ACC112 (cell line): Measurements from ENCODE around the gene PREX1.

ENCODE experiments used
- H2AFZ ChIP-seq: fragments of 200-600 bp; sonication (generic); one replicate; pipeline ENCODE4 v1.6.0; 2017; ENCODE audit warnings: antibody characterized with exemption, low read length; ENCODE audit not compliant: unreplicated experiment
- H3K27ac ChIP-seq: fragments of 200-600 bp; sonication (generic); 2 replicates; pipeline ENCODE4 v1.5.1; 2014; ENCODE audit warnings: low read depth, mild to moderate bottlenecking, antibody characterized with exemption, low read length, moderate library complexity
- H3K27me3 ChIP-seq: fragments of 200-600 bp; sonication (generic); 2 replicates; pipeline ENCODE4 v1.6.1; 2014; ENCODE audit warnings: mild to moderate bottlenecking, antibody characterized with exemption, low read length, moderate library complexity, mixed read lengths; ENCODE audit not compliant: insufficient read depth
- H3K36me3 ChIP-seq: fragments of 200-600 bp; sonication (generic); 2 replicates; pipeline ENCODE4 v1.6.1; 2016; ENCODE audit warnings: mild to moderate bottlenecking, antibody characterized with exemption, low read length, moderate library complexity, mixed read lengths; ENCODE audit not compliant: insufficient read depth
- H3K4me1 ChIP-seq: fragments of 200-600 bp; sonication (generic); one replicate; pipeline ENCODE4 v1.6.1; 2016; ENCODE audit warnings: low read length, mixed read lengths; ENCODE audit not compliant: insufficient read depth, unreplicated experiment, control insufficient read depth
- H3K4me3 ChIP-seq: fragments of 200-600 bp; sonication (generic); 2 replicates; pipeline ENCODE4 v1.5.1; 2014; ENCODE audit warnings: mild to moderate bottlenecking, low read depth, low read length
- H3K79me2 ChIP-seq: fragments of 200-600 bp; sonication (generic); one replicate; pipeline ENCODE4 v1.6.0; 2016; ENCODE audit warnings: low read length; ENCODE audit not compliant: control insufficient read depth, unreplicated experiment, insufficient read depth

PREX1 gene

GRCh38 chr20:48706116-48706656 lies 121.6 kb downstream of the PREX1 start:
- no peak overlapping the region for H3K4me3 ChIP-seq
- no peak overlapping the region for H2AFZ ChIP-seq
- H3K4me1 ChIP-seq: no peaks in the 10 kb centered on the region
- no peaks in the 10 kb centered on the region for H3K27me3 ChIP-seq
- H3K36me3 ChIP-seq: no peaks in the 10 kb centered on the region
- no peak overlapping the region for H3K27ac ChIP-seq
- H3K79me2 ChIP-seq: no peaks in the 10 kb centered on the region

GRCh38 chr20:48705240-48706115 lies 122.3 kb downstream of the PREX1 start:
- Histone ChIP-seq H3K4me3 (no peak overlapping the region), H2AFZ (no peak overlapping the region), H3K27ac (no peak overlapping the region), H3K27me3 (no peaks in the 10 kb centered on the region), H3K79me2 (no peaks in the 10 kb centered on the region), H3K36me3 (no peaks in the 10 kb centered on the region), H3K4me1 (no peaks in the 10 kb centered on the region)

- no peak overlapping the region for H3K4me3 ChIP-seq
- H3K27me3 ChIP-seq: no peaks in the 10 kb centered on the region
- no peaks in the 10 kb centered on the region for H3K36me3 ChIP-seq
- no peak overlapping the region for H2AFZ ChIP-seq
- H3K79me2 ChIP-seq: no peaks in the 10 kb centered on the region
- no peaks in the 10 kb centered on the region for H3K4me1 ChIP-seq
- no peak overlapping the region for H3K27ac ChIP-seq
Measured at GRCh38 chr20:48704761-48705160, 123.0 kb downstream of the PREX1 start.

- Histone ChIP-seq H3K27ac (no peak overlapping the region), H3K4me1 (peaks cover 1% of the 10 kb centered on the region), H3K36me3 (no peaks in the 10 kb centered on the region)
Measured at GRCh38 chr20:48703511-48704219, 124.1 kb downstream of the PREX1 start.

GRCh38 chr20:48703107-48703506 lies 124.7 kb downstream of the PREX1 start:
- Histone ChIP-seq H2AFZ (no peak overlapping the region), H3K4me3 (no peak overlapping the region), H3K79me2 (no peaks in the 10 kb centered on the region), H3K36me3 (no peaks in the 10 kb centered on the region), H3K27me3 (no peaks in the 10 kb centered on the region), H3K27ac (no peak overlapping the region), H3K4me1 (peaks cover 7% of the 10 kb centered on the region)

More at GRCh38 chr20:48703511-48704219, 124.1 kb downstream of the PREX1 start:
- H3K79me2 ChIP-seq: no peaks in the 10 kb centered on the region
- H3K4me3 ChIP-seq: no peak overlapping the region
- no peaks in the 10 kb centered on the region for H3K27me3 ChIP-seq
- no peak overlapping the region for H2AFZ ChIP-seq

- Histone ChIP-seq H3K79me2 (no peaks in the 10 kb centered on the region), H3K27ac (no peak overlapping the region), H2AFZ (no peak overlapping the region), H3K27me3 (no peaks in the 10 kb centered on the region), H3K4me1 (peaks cover 13% of the 10 kb centered on the region), H3K4me3 (no peak overlapping the region), H3K36me3 (no peaks in the 10 kb centered on the region)
Measured at GRCh38 chr20:48702455-48702913, 125.3 kb downstream of the PREX1 start.

GRCh38 chr20:48701702-48702101 lies 126.1 kb downstream of the PREX1 start:
- no peaks in the 10 kb centered on the region for H3K36me3 ChIP-seq
- H3K27me3 ChIP-seq: no peaks in the 10 kb centered on the region
- H3K4me1 ChIP-seq: peaks cover 13% of the 10 kb centered on the region
- H3K79me2 ChIP-seq: no peaks in the 10 kb centered on the region
- H3K4me3 ChIP-seq: no peak overlapping the region
- H2AFZ ChIP-seq: no peak overlapping the region
- no peak overlapping the region for H3K27ac ChIP-seq

- Histone ChIP-seq H3K36me3 (no peaks in the 10 kb centered on the region), H3K27me3 (no peaks in the 10 kb centered on the region), H3K79me2 (no peaks in the 10 kb centered on the region), H3K4me3 (no peak overlapping the region), H3K4me1 (peaks cover 13% of the 10 kb centered on the region), H2AFZ (no peak overlapping the region), H3K27ac (no peak overlapping the region)
Measured at GRCh38 chr20:48698507-48699267, 129.1 kb downstream of the PREX1 start.

- Histone ChIP-seq H3K4me1 (peaks cover 13% of the 10 kb centered on the region), H3K79me2 (no peaks in the 10 kb centered on the region), H2AFZ (no peak overlapping the region), H3K4me3 (no peak overlapping the region), H3K36me3 (no peaks in the 10 kb centered on the region), H3K27ac (no peak overlapping the region), H3K27me3 (no peaks in the 10 kb centered on the region)
Measured at GRCh38 chr20:48697845-48698491, 129.8 kb downstream of the PREX1 start.

- no peak overlapping the region for H2AFZ ChIP-seq
- H3K27ac ChIP-seq: no peak overlapping the region
- H3K27me3 ChIP-seq: no peaks in the 10 kb centered on the region
- no peak overlapping the region for H3K4me3 ChIP-seq
- no peaks in the 10 kb centered on the region for H3K36me3 ChIP-seq
- peaks cover 13% of the 10 kb centered on the region for H3K4me1 ChIP-seq
- H3K79me2 ChIP-seq: no peaks in the 10 kb centered on the region
Measured at GRCh38 chr20:48696671-48697070, 131.1 kb downstream of the PREX1 start.
